Liver (tissue), 3 donors: ENCODE data around the gene MLLT3.

Experiments used
- ATF3 ChIP-seq: IDR thresholded peaks from 2 replicates; pipeline ENCODE4 v1.6.1; 2016; ENCODE audit warnings: antibody characterized with exemption
- HNF4A ChIP-seq, 2 donors: conservative IDR thresholded peaks; 2 replicates each; pipeline ENCODE4 v1.6.1; 2016; ENCODE audit warnings: antibody characterized with exemption in 2 of 2, mild to moderate bottlenecking in 2 of 2
- NR2F2 ChIP-seq: IDR thresholded peaks from 2 replicates; pipeline ENCODE4 v1.6.1; 2016; ENCODE audit warnings: antibody characterized with exemption
- RAD21 ChIP-seq, 2 donors: IDR thresholded peaks; 2 replicates each; pipeline ENCODE4 v1.6.1; 2016; ENCODE audit warnings: antibody characterized with exemption in 2 of 2, mild to moderate bottlenecking in 2 of 2
- RXRA ChIP-seq, 2 donors: IDR thresholded peaks; 2 replicates each; pipeline ENCODE4 v1.6.1; 2017 to 2018; ENCODE audit warnings: antibody characterized with exemption in 2 of 2, mild to moderate bottlenecking in 1 of 2
- TAF1 ChIP-seq: conservative IDR thresholded peaks from 2 replicates; pipeline ENCODE4 v1.6.1; 2016; ENCODE audit warnings: antibody characterized with exemption, mild to moderate bottlenecking
- TF ChIP-seq, protein P1 (sequence below): fragments of 150-350 bp; IDR thresholded peaks from 2 replicates; pipeline ENCODE4 v1.5.1; 2017; ENCODE audit warnings: improper control_type of control experiment, low read depth, low read length; ENCODE audit not compliant: missing input control
- TF ChIP-seq, protein P2 (sequence below): IDR thresholded peaks from 2 replicates; pipeline ENCODE4 v1.6.1; 2016; ENCODE audit warnings: antibody characterized with exemption
- TF ChIP-seq, protein P3 (sequence below): IDR thresholded peaks from 2 replicates; pipeline ENCODE4 v1.6.1; 2016; ENCODE audit warnings: antibody characterized with exemption
- donor health status: healthy.
- donor health status: healthy.

DNA sequence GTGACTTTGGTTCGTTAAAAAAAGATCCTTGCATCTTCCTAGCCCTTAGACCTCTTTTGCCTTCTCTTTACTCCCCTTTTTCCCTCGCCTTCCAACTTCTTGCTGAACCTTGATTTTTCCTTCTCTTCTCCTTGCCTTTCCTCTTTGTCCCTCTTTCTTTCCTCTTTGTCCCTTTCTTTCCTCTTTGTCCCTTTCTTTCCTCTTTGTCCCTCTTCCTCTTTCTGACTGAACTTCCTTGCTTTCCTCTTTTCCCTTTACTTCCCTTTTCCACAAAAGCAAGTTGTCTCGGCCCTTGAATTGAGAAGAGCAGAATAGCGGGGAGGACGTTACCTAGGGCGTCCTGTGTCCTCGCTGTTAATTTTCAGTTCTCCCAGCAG is 1.4 kb upstream of the MLLT3 start:
- TF ChIP-seq TAF1: no peak
- TF ChIP-seq, protein P1, sequence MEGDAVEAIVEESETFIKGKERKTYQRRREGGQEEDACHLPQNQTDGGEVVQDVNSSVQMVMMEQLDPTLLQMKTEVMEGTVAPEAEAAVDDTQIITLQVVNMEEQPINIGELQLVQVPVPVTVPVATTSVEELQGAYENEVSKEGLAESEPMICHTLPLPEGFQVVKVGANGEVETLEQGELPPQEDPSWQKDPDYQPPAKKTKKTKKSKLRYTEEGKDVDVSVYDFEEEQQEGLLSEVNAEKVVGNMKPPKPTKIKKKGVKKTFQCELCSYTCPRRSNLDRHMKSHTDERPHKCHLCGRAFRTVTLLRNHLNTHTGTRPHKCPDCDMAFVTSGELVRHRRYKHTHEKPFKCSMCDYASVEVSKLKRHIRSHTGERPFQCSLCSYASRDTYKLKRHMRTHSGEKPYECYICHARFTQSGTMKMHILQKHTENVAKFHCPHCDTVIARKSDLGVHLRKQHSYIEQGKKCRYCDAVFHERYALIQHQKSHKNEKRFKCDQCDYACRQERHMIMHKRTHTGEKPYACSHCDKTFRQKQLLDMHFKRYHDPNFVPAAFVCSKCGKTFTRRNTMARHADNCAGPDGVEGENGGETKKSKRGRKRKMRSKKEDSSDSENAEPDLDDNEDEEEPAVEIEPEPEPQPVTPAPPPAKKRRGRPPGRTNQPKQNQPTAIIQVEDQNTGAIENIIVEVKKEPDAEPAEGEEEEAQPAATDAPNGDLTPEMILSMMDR: no peak
- TF ChIP-seq NR2F2: no peak
- no peak for TF ChIP-seq HNF4A (conservative IDR thresholded peaks at IDR 0.05)
- no peak for TF ChIP-seq RAD21 (IDR thresholded peaks at IDR 0.05)
- TF ChIP-seq, protein P2, sequence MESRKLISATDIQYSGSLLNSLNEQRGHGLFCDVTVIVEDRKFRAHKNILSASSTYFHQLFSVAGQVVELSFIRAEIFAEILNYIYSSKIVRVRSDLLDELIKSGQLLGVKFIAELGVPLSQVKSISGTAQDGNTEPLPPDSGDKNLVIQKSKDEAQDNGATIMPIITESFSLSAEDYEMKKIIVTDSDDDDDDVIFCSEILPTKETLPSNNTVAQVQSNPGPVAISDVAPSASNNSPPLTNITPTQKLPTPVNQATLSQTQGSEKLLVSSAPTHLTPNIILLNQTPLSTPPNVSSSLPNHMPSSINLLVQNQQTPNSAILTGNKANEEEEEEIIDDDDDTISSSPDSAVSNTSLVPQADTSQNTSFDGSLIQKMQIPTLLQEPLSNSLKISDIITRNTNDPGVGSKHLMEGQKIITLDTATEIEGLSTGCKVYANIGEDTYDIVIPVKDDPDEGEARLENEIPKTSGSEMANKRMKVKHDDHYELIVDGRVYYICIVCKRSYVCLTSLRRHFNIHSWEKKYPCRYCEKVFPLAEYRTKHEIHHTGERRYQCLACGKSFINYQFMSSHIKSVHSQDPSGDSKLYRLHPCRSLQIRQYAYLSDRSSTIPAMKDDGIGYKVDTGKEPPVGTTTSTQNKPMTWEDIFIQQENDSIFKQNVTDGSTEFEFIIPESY: no peak
- no peak for TF ChIP-seq RXRA (IDR thresholded peaks at IDR 0.05)
- TF ChIP-seq, protein P3, sequence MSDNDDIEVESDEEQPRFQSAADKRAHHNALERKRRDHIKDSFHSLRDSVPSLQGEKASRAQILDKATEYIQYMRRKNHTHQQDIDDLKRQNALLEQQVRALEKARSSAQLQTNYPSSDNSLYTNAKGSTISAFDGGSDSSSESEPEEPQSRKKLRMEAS: no peak
- TF ChIP-seq ATF3: no peak
